Heart left ventricle (tissue), 16 donors: ENCODE results near the gene TMEM132D. TPM values are rescaled to one million over a fixed set of nuclear protein-coding genes. Genes with fewer than 3 reads are reported as not detected.

Experiments used
- ATAC-seq, 4 donors: fragments of 200-7000 bp; cut with Tn5 transposase; one replicate each; pipeline ENCODE4 v1.9.1; 2020 to 2022; ENCODE audit warnings: moderate library complexity in 4 of 4, mild to moderate bottlenecking in 3 of 4, moderate number of reproducible peaks in 1 of 4
- DNase-seq, 5 donors: peaks; one replicate each; pipeline ENCODE4 v3.0.0-alpha.2; 2020
- H3K27ac ChIP-seq, 12 donors: fragments of 200-600 bp; sonication (generic) in 4 of 12; one replicate each; pipeline versions ENCODE4 v1.5.0 to v1.8.0; 2016 to 2022; ENCODE audit warnings: mild to moderate bottlenecking in 2 of 12
- H3K27me3 ChIP-seq, 9 donors: fragments of 200-600 bp; sonication (generic) in 2 of 9; one replicate each; pipeline versions ENCODE4 v1.5.1 to v1.8.0; 2016 to 2022; ENCODE audit warnings: mild to moderate bottlenecking in 3 of 9
- H3K36me3 ChIP-seq, 9 donors: fragments of 200-600 bp; sonication (generic) in 2 of 9; one replicate each; pipeline versions ENCODE4 v1.5.0 to v1.8.0; 2018 to 2022; ENCODE audit warnings: mild to moderate bottlenecking in 2 of 9
- H3K4me1 ChIP-seq, 12 donors: fragments of 200-600 bp; sonication (generic) in 4 of 12; one replicate each; pipeline versions ENCODE4 v1.5.0 to v1.8.0; 2016 to 2022; ENCODE audit warnings: mild to moderate bottlenecking in 3 of 12
- H3K4me3 ChIP-seq, 12 donors: fragments of 200-600 bp; sonication (generic) in 4 of 12; one replicate each; pipeline versions ENCODE4 v1.5.0 to v1.8.0; 2017 to 2022; ENCODE audit warnings: mild to moderate bottlenecking in 9 of 12, moderate library complexity in 4 of 12
- H3K9me3 ChIP-seq, 12 donors: fragments of 200-600 bp; sonication (generic) in 4 of 12; one replicate each; pipeline versions ENCODE4 v1.5.0 to v1.8.0; 2016 to 2022; ENCODE audit warnings: mild to moderate bottlenecking in 1 of 12
- POLR2A ChIP-seq, 2 donors: fragments of 450-650 bp; IDR thresholded peaks; one replicate each; pipeline ENCODE4 v1.6.1; 2017; ENCODE audit warnings: antibody characterized with exemption in 2 of 2, mild to moderate bottlenecking in 2 of 2, moderate library complexity in 2 of 2
- WGBS, 4 donors: extraction: QIAGEN DNeasy Blood & Tissue Kit in 2 of 4; methylation state at CpG; one replicate each; pipeline versions ENCODE4 v1.1.5 to v1.1.7; 2013 to 2018; 5-methylcytosine and 5-hydroxymethylcytosine counted together
- intact Hi-C, 10 donors: fragments of 100-400 bp; cut with DNase I; formaldehyde crosslinking; loops; one replicate each; pipeline versions ENCODE4 v1.11.1 to v1.14.2; 2022
- polyA plus RNA-seq, 2 donors: library from polyadenylated mRNA; stranded (reverse); fragments of 200-250 nt; gene quantifications; one replicate each; pipeline ENCODE4 v1.2.3, GENCODE V29; 2013
- total RNA-seq, 9 donors: library from RNA; depleted of rRNA in 2 of 9; stranded (reverse); fragments of >200 nt in 2 of 9; fragmentation: NEBNext Ultra II Directional in 3 of 9; extraction: Animal tissue kit (Norgen Biotek cat#: 25700) in 3 of 9; gene quantifications; one replicate each; pipeline versions ENCODE4 v1.1.0 to v1.2.4, GENCODE V29; 2016 to 2023
- TF ChIP-seq, protein P1 (sequence below), 12 donors: fragments of 200-600 bp; sonication (generic) in 4 of 12; IDR thresholded peaks; one replicate each; pipeline versions ENCODE4 v1.5.0 to v1.8.0; 2018 to 2022; ENCODE audit warnings: antibody characterized with exemption in 12 of 12, mild to moderate bottlenecking in 5 of 12
- donor health status: ischemic (EF 13 %, LVEDD 7.1; RV severe dilation, severe dysfunction).
- donor health status: healthy with polysubstance abuse.
- donor health status: DM: no; HTN: yes; CAD: no.
- donor health status: DM: no; HTN: no; CAD: no.
- donor health status: ischemic (EF 25% LVEDD 6.9; RV normal size, moderate dysfunction).
- donor health status: ischemic (EF 25% LVEDD 5.7; RV mildly dilated, moderate dysfunction).
- donor health status: healthy.
- donor health status: DM: yes; HTN: yes; CAD: no.
- donor health status: ischemic (EF 35%, LVEDD 5.7; RV mildly dilated, moderate dysfunction).
- donor health status: nonischemic (EF 11% LVEDD 7.7; RV severe dilation, severe dysfunction).
- donor health status: DM: yes; HTN: yes; CAD: no.
- donor health status: PGD.
- donor health status: ischemic (EF 29% LVEDD 5.4; RV normal size, mild dysfunction).
- donor health status: nonischemic (EF 23%, LVEDD 6.1; RV moderate dilation, normal function).

The TMEM132D gene
- total and polyA plus RNA-seq, 11 donors = not detected

DNA sequence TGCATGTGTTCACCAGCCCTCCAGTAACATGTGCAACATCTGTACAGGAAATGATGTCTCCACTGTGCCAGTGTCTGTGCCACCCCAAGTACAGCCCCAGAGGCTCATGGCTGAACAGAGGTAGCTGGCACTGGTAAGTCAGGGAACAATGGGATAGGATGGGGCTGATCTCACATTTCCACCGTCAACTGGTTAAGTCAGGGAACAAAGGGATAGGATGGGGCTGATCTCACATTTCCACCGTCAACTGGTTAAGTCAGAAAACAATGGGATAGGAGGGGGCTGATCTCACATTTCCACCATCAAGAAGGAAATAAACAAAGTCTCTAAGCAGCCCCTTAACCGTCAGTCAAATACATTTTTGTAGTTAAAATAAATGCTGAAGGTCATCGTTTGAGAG, 246.6 kb downstream of the TMEM132D start:
- no peaks in the 10 kb centered on the region for H3K27me3 ChIP-seq
- 40 to 50% (median 45%) methylated on average over 4 of the region's 4 CpGs for WGBS, 4 donors
- ATAC-seq (no peak), DNase-seq (no peak)
- no peaks in the 10 kb centered on the region for H3K4me1 ChIP-seq
- H3K9me3 ChIP-seq = peaks cover 0 to 9% (median 0%) of the 10 kb centered on the region in 12 donors
- no peak overlapping the region for H3K4me3 ChIP-seq
- H3K36me3 ChIP-seq = no peaks in the 10 kb centered on the region
- TF ChIP-seq POLR2A (IDR thresholded peaks at IDR 0.05) = no peak
- TF ChIP-seq, protein P1, sequence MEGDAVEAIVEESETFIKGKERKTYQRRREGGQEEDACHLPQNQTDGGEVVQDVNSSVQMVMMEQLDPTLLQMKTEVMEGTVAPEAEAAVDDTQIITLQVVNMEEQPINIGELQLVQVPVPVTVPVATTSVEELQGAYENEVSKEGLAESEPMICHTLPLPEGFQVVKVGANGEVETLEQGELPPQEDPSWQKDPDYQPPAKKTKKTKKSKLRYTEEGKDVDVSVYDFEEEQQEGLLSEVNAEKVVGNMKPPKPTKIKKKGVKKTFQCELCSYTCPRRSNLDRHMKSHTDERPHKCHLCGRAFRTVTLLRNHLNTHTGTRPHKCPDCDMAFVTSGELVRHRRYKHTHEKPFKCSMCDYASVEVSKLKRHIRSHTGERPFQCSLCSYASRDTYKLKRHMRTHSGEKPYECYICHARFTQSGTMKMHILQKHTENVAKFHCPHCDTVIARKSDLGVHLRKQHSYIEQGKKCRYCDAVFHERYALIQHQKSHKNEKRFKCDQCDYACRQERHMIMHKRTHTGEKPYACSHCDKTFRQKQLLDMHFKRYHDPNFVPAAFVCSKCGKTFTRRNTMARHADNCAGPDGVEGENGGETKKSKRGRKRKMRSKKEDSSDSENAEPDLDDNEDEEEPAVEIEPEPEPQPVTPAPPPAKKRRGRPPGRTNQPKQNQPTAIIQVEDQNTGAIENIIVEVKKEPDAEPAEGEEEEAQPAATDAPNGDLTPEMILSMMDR (IDR thresholded peaks at IDR 0.05) = no peak
- no peak overlapping the region for H3K27ac ChIP-seq
- intact Hi-C loops = no loop called here

DNA sequence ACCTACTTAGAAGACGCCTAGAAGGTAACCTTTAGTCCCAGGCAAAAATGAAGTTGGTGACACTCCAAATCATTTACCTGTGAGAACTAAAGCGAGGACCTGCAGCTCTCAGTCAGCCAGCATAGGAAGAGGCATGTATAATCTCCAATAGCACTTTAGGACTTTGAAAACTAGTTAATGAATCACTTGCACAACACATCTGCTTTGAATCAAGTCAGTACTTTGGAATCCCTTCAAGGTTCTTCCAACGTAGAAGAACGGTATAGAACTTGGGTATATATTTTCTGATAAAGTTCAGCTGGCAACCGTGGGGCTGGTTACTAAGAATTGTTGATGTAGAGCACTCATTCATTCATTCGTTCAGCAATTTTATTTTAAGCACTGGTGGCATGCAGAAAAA, 251.9 kb downstream of the TMEM132D start:
- Histone ChIP-seq H3K27me3 (no peaks in the 10 kb centered on the region), H3K4me3 (no peak overlapping the region), H3K4me1 (no peaks in the 10 kb centered on the region), H3K27ac (no peak overlapping the region), H3K36me3 (no peaks in the 10 kb centered on the region), H3K9me3 (peaks cover 0 to 27% (median 0%) of the 10 kb centered on the region in 12 donors)
- ATAC-seq (no peak), DNase-seq (no peak)
- TF ChIP-seq, protein P1 (IDR thresholded peaks at IDR 0.05) = no peak
- no peak for TF ChIP-seq POLR2A (IDR thresholded peaks at IDR 0.05)
- intact Hi-C loops = no loop called here
- WGBS, 4 donors = 69 to 77% (median 73%) methylated on average over 6 of the region's 6 CpGs

DNA sequence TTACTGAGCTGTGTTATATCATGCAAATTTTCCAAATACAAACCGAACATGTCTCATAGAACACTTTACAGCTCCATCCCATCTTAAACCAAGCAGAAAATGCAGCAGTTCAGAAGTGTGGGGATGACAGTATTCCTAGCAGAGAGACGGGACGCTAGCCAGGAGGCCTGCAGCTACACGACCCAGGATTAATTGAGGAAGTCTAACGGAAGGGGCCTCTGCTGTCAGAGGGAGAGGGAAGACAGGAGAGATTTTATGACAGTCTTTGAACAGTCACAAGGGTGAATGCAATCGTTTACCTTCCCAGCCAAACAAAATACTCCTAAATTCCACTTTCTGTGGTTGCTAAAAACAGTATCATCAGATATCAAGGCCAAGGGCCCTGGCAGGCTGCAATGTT, 261.9 kb downstream of the TMEM132D start:
- ATAC-seq = no peak
- Histone ChIP-seq H3K36me3 (no peaks in the 10 kb centered on the region), H3K27me3 (no peaks in the 10 kb centered on the region), H3K27ac (no peak overlapping the region), H3K9me3 (no peaks in the 10 kb centered on the region), H3K4me1 (no peaks in the 10 kb centered on the region), H3K4me3 (no peak overlapping the region)
- WGBS, 4 donors = 18 to 28% (median 23%) methylated on average over 6 of the region's 6 CpGs
- TF ChIP-seq, protein P1 (IDR thresholded peaks at IDR 0.05) = no peak
- no peak for TF ChIP-seq POLR2A (IDR thresholded peaks at IDR 0.05)
- intact Hi-C loops = no loop called here
- no peak for DNase-seq

DNA sequence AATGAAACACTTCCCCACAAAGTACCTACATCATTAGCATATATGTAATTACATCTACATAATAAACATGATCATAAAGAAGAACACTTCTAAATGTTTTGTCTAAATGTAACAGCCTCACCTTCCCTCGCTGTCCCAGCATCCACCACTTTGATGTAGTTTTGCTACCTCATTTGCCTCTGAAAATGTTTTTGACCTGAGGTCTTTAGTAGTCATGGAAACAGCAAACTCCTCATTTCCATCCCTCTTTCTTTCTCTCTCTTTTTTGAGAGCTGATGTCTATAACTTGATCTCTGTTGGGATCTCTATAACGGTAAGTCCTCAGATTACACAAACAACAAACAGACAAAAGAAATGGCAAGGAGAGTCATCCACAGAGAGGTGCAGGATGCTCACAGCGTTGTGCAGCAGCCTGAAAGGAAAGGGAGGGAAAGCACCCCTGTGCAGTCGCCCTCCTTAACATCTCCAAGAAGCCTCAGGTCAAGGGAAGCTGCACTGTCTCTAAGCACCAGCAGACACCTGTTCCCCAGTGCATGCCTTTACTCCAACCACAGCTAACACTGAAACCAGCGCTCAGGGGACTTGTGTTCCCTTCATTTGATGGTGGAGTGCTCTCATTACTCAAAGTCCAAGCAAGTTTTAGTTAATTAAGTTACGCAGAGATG, 268.7 kb downstream of the TMEM132D start:
- ATAC-seq = no peak
- no peak for TF ChIP-seq POLR2A (IDR thresholded peaks at IDR 0.05)
- TF ChIP-seq, protein P1 (IDR thresholded peaks at IDR 0.05) = no peak
- Histone ChIP-seq H3K4me1 (no peaks in the 10 kb centered on the region), H3K4me3 (no peak overlapping the region), H3K27ac (no peak overlapping the region), H3K27me3 (peaks cover 0 to 6% (median 0%) of the 10 kb centered on the region in 9 donors), H3K36me3 (no peaks in the 10 kb centered on the region), H3K9me3 (no peaks in the 10 kb centered on the region)
- 22 to 35% (median 29%) methylated on average over 6 of the region's 6 CpGs for WGBS, 4 donors
- intact Hi-C loops = no loop called here
- no peak for DNase-seq
